T-cell (primary cell): ENCODE measurements around the gene RNF217. TPM values are rescaled to one million over a fixed set of nuclear protein-coding genes. Genes with fewer than 3 reads are reported as not detected.

Experiments
- ATAC-seq, 4 experiments: fragments of 200-7000 bp in 3 of 4; fragments of 150-1000 bp in 1 of 4; cut with Tn5 transposase; replicated peaks in 1 of 4; 1 replicate in 3 of 4; 2 replicates in 1 of 4; pipeline ENCODE4 v1.10.0; 2021; ENCODE audit warnings: moderate library complexity in 3 of 4, mild to moderate bottlenecking in 2 of 4, moderate number of reproducible peaks in 1 of 4
- CTCF ChIA-PET, 2 donors: fragments of 300-600 bp; sonication (Branson Sonifier 250); formaldehyde crosslinking; loops; one replicate each; lab custom pipeline; 2022; ENCODE audit warnings: antibody characterized with exemption in 2 of 2; lab: Charles Lee
- POLR2A ChIA-PET, 2 donors: fragments of 300-600 bp; sonication (Branson Sonifier 250); formaldehyde crosslinking; loops; one replicate each; lab custom pipeline; 2022; ENCODE audit warnings: antibody characterized with exemption in 2 of 2; lab: Charles Lee
- DNase-seq, 35 experiments: peaks; one replicate each; pipeline versions ENCODE4 v3.0.0 to v3.0.0-alpha.2; 2013 to 2023
- H3K27ac ChIP-seq: one replicate; pipeline ENCODE4 v1.5.1; 2013; ENCODE audit warnings: low read length
- H3K27me3 ChIP-seq, 2 experiments: replicated peaks in 1 of 2; 1 replicate in 1 of 2; 2 replicates in 1 of 2; pipeline versions ENCODE4 v1.6.1 to v1.7.0; 2013; ENCODE audit warnings: low read length in 1 of 2, mixed read lengths in 1 of 2; ENCODE audit not compliant: control insufficient read depth in 2 of 2, insufficient read depth in 2 of 2; ENCODE audit errors: extremely low read depth in 1 of 2
- H3K36me3 ChIP-seq, 2 donors: 1 replicate in 1 of 2; 2 replicates in 1 of 2; pipeline versions ENCODE4 v1.6.1 to v1.7.0; 2013; ENCODE audit warnings: low read length in 1 of 2; ENCODE audit not compliant: control insufficient read depth in 2 of 2, insufficient read depth in 1 of 2; ENCODE audit errors: extremely low read depth in 1 of 2
- H3K4me1 ChIP-seq, 2 experiments: 1 replicate in 1 of 2; 2 replicates in 1 of 2; pipeline versions ENCODE4 v1.6.1 to v1.7.0; 2013; ENCODE audit warnings: low read length in 2 of 2, mixed read lengths in 1 of 2; ENCODE audit not compliant: insufficient read depth in 2 of 2, control insufficient read depth in 1 of 2; ENCODE audit errors: extremely low read depth in 1 of 2
- H3K4me3 ChIP-seq, 2 donors: 1 replicate in 1 of 2; 2 replicates in 1 of 2; pipeline versions ENCODE4 v1.5.1 to v1.7.0; 2013; ENCODE audit warnings: mild to moderate bottlenecking in 2 of 2, low read length in 1 of 2, moderate library complexity in 1 of 2; ENCODE audit not compliant: control insufficient read depth in 1 of 2; ENCODE audit errors: extremely low read depth in 1 of 2
- H3K9me3 ChIP-seq: 2 replicates; pipeline ENCODE4 v1.7.0; 2013
- H3K27ac Mint-ChIP-seq, 2 donors: one replicate each; pipeline ENCODE4 v1.8.0; 2020 to 2021; ENCODE audit warnings: mild to moderate bottlenecking in 2 of 2, mixed read lengths in 2 of 2
- H3K27me3 Mint-ChIP-seq, 2 donors: one replicate each; pipeline ENCODE4 v1.8.0; 2021 to 2022; ENCODE audit warnings: mixed read lengths in 2 of 2
- H3K36me3 Mint-ChIP-seq: one replicate; pipeline ENCODE4 v1.8.0; 2021; ENCODE audit warnings: mixed read lengths
- H3K4me1 Mint-ChIP-seq, 3 donors: one replicate each; pipeline ENCODE4 v1.8.0; 2020 to 2022; ENCODE audit warnings: mixed read lengths in 3 of 3, mild to moderate bottlenecking in 1 of 3
- H3K4me3 Mint-ChIP-seq, 3 donors: one replicate each; pipeline ENCODE4 v1.8.0; 2020 to 2022; ENCODE audit warnings: mild to moderate bottlenecking in 3 of 3, mixed read lengths in 3 of 3, moderate library complexity in 3 of 3
- H3K9me3 Mint-ChIP-seq, 3 donors: one replicate each; pipeline ENCODE4 v1.8.0; 2020 to 2022; ENCODE audit warnings: mixed read lengths in 3 of 3
- WGBS: methylation state at CpG from one replicate; pipeline ENCODE4 v1.1.5; 2013; ENCODE audit warnings: missing lambda C conversion rate; ENCODE audit not compliant: insufficient coverage; 5-methylcytosine and 5-hydroxymethylcytosine counted together
- total RNA-seq, 35 experiments: library from RNA in 6 of 35; stranded (reverse) in 6 of 35; fragments of 120-200 nt in 1 of 35; gene quantifications; one replicate each; pipeline versions ENCODE4 v1.2.1 to v1.2.4 and lab custom pipeline; 2013 to 2026

RNF217 gene
- total RNA-seq, 5 donors from 2014 or later (not counting 1 experiment from before 2014, with no cell fraction given), result 0.16 to 0.89 (median 0.59) TPM

GRCh38 chr6:124984668-124985338, 22.6 kb downstream of the RNF217 start:
- Mint-ChIP-seq H3K4me1 (peaks cover 0 to 9% (median 3%) of the 10 kb centered on the region in 3 donors), H3K27ac (no peak overlapping the region), H3K9me3 (no peaks in the 10 kb centered on the region), H3K36me3 (no peaks in the 10 kb centered on the region), H3K27me3 (peaks cover 0 to 2% of the 10 kb centered on the region in 2 donors), H3K4me3 (no peak overlapping the region)
- ATAC-seq, result no peak
- WGBS, result no CpG with 5 or more reads among the region's 1 CpG
- Histone ChIP-seq H3K4me3 (no peak overlapping the region), H3K4me1 (peaks cover 0 to 2% of the 10 kb centered on the region in 2 experiments), H3K36me3 (no peaks in the 10 kb centered on the region), H3K27ac (no peak overlapping the region), H3K9me3 (no peaks in the 10 kb centered on the region), H3K27me3 (no peaks in the 10 kb centered on the region)
- ChIA-PET CTCF (no interaction called here), POLR2A (no interaction called here)
- no peak for DNase-seq

- no peak for ATAC-seq
Observed at GRCh38 chr6:124986164-124986563, 23.9 kb downstream of the RNF217 start.

GRCh38 chr6:124987291-124987690, 25.1 kb downstream of the RNF217 start:
- WGBS, result 50% methylated on average over 1 of the region's 1 CpG
- Mint-ChIP-seq H3K4me1 (peaks cover 0 to 9% (median 3%) of the 10 kb centered on the region in 3 donors), H3K4me3 (no peak overlapping the region), H3K36me3 (no peaks in the 10 kb centered on the region), H3K27ac (no peak overlapping the region), H3K27me3 (no peaks in the 10 kb centered on the region), H3K9me3 (no peaks in the 10 kb centered on the region)
- ChIA-PET CTCF (interaction anchor here in 1 of 2 donors (0.6 kb wide), 1 partner anchor 110 kb away, joined by 3 read pairs; no protein-coding TSS in a partner anchor), POLR2A (no interaction called here)
- H3K27ac ChIP-seq, result no peak overlapping the region
- H3K27me3 ChIP-seq, result no peaks in the 10 kb centered on the region
- H3K36me3 ChIP-seq, result no peaks in the 10 kb centered on the region
- H3K4me3 ChIP-seq, result no peak overlapping the region
- peaks cover 0 to 2% of the 10 kb centered on the region in 2 experiments for H3K4me1 ChIP-seq
- DNase-seq, result no peak
- ATAC-seq, result no peak
- no peaks in the 10 kb centered on the region for H3K9me3 ChIP-seq

More at GRCh38 chr6:124986164-124986563, 23.9 kb downstream of the RNF217 start:
- H3K9me3 ChIP-seq, result no peaks in the 10 kb centered on the region
- H3K4me1 Mint-ChIP-seq, result peaks cover 0 to 9% (median 3%) of the 10 kb centered on the region in 3 donors
- ChIA-PET POLR2A (no interaction called here), CTCF (no interaction called here)
- no peaks in the 10 kb centered on the region for H3K9me3 Mint-ChIP-seq
- no peaks in the 10 kb centered on the region for H3K27me3 Mint-ChIP-seq
- no peak overlapping the region for H3K4me3 Mint-ChIP-seq
- H3K27ac Mint-ChIP-seq, result no peak overlapping the region
- no peaks in the 10 kb centered on the region for H3K36me3 ChIP-seq
- no peak for DNase-seq
- no peaks in the 10 kb centered on the region for H3K27me3 ChIP-seq
- H3K36me3 Mint-ChIP-seq, result no peaks in the 10 kb centered on the region
- no peak overlapping the region for H3K27ac ChIP-seq
- H3K4me1 ChIP-seq, result peaks cover 0 to 2% of the 10 kb centered on the region in 2 experiments
- no peak overlapping the region for H3K4me3 ChIP-seq

GRCh38 chr6:124987999-124988591, 25.9 kb downstream of the RNF217 start:
- ChIA-PET POLR2A (no interaction called here), CTCF (no interaction called here)
- no peaks in the 10 kb centered on the region for H3K9me3 Mint-ChIP-seq
- Histone ChIP-seq H3K27me3 (no peaks in the 10 kb centered on the region), H3K4me1 (peaks cover 0 to 2% of the 10 kb centered on the region in 2 experiments), H3K9me3 (no peaks in the 10 kb centered on the region), H3K4me3 (no peak overlapping the region), H3K36me3 (no peaks in the 10 kb centered on the region), H3K27ac (no peak overlapping the region)
- no peaks in the 10 kb centered on the region for H3K36me3 Mint-ChIP-seq
- H3K27me3 Mint-ChIP-seq, result no peaks in the 10 kb centered on the region
- no peak for DNase-seq
- H3K27ac Mint-ChIP-seq, result no peak overlapping the region
- peaks cover 0 to 9% (median 3%) of the 10 kb centered on the region in 3 donors for H3K4me1 Mint-ChIP-seq
- H3K4me3 Mint-ChIP-seq, result no peak overlapping the region
- 100% methylated on average over 1 of the region's 9 CpGs for WGBS
- ATAC-seq, result no peak

- Mint-ChIP-seq H3K36me3 (no peaks in the 10 kb centered on the region), H3K4me3 (no peak overlapping the region), H3K4me1 (peaks cover 0 to 9% (median 3%) of the 10 kb centered on the region in 3 donors), H3K27me3 (no peaks in the 10 kb centered on the region), H3K9me3 (no peaks in the 10 kb centered on the region), H3K27ac (no peak overlapping the region)
- ChIA-PET CTCF (no interaction called here), POLR2A (no interaction called here)
- no peaks in the 10 kb centered on the region for H3K27me3 ChIP-seq
- DNase-seq, result no peak
- 80% methylated on average over 1 of the region's 5 CpGs for WGBS
- no peaks in the 10 kb centered on the region for H3K36me3 ChIP-seq
- H3K27ac ChIP-seq, result no peak overlapping the region
- ATAC-seq, result no peak
- peaks cover 0 to 2% of the 10 kb centered on the region in 2 experiments for H3K4me1 ChIP-seq
- H3K4me3 ChIP-seq, result no peak overlapping the region
- H3K9me3 ChIP-seq, result no peaks in the 10 kb centered on the region
Observed at GRCh38 chr6:124989136-124989983, 27.1 kb downstream of the RNF217 start.

- H3K27me3 Mint-ChIP-seq, result no peaks in the 10 kb centered on the region
- ATAC-seq (no peak), DNase-seq (no peak)
- WGBS, result 80% methylated on average over 1 of the region's 1 CpG
- H3K9me3 Mint-ChIP-seq, result no peaks in the 10 kb centered on the region
- no peak overlapping the region for H3K4me3 Mint-ChIP-seq
- Histone ChIP-seq H3K9me3 (no peaks in the 10 kb centered on the region), H3K36me3 (no peaks in the 10 kb centered on the region), H3K27me3 (no peaks in the 10 kb centered on the region), H3K27ac (no peak overlapping the region), H3K4me3 (no peak overlapping the region), H3K4me1 (peaks cover 0 to 1% of the 10 kb centered on the region in 2 experiments)
- H3K27ac Mint-ChIP-seq, result no peak overlapping the region
- H3K4me1 Mint-ChIP-seq, result peaks cover 0 to 6% (median 2%) of the 10 kb centered on the region in 3 donors
- CTCF ChIA-PET, result interaction anchor here in 1 of 2 donors (0.6 kb wide), 1 partner anchor 26 kb away, joined by 3 read pairs; no protein-coding TSS in a partner anchor
- POLR2A ChIA-PET, result no interaction called here
- no peaks in the 10 kb centered on the region for H3K36me3 Mint-ChIP-seq
Observed at GRCh38 chr6:124990988-124991387, 28.8 kb downstream of the RNF217 start.
